SKM-1 treated with dmso at 0.1 percent for 144 hours (cell line): Measurements from ENCODE around the gene ALKBH3.

Experiments used
- DNase-seq: peaks from one replicate; lab custom pipeline; 2025; ENCODE audit not compliant: unreplicated experiment; lab: John Stamatoyannopoulos, UW

The ALKBH3 gene

DNA sequence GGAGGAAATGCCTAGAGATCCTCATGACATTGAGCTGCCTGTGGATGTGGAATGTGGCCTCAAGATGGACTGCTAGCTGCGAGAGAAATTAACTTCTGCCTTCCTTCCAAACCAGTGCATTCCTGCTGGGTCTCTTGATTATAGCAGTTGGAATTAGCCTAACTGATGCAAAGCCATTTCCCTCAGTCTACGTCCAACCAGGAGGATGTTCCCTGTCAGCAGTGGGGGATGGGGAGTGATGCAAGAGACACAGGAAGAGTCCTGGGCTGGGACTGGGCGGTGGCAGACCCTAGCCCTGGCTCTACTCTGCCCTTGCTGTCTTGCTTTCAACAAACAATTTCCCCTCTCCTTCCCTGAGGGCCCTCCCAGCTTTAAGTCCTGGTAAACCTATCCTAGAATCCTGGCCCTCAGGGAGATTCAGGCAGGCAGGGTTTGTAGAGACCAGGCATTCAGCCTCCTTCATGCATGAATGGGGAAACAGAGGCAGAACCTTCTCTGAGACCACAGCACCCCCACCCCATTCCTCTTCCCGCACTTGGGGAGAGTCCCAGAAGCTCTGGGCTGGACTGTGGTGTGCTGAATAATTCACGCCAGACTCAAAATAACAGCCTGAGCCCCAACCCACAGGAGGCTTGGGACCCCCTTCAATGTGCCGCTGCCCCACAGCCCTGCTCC lies 78.8 kb downstream of the ALKBH3 start:
- DNase-seq = no peak

DNA sequence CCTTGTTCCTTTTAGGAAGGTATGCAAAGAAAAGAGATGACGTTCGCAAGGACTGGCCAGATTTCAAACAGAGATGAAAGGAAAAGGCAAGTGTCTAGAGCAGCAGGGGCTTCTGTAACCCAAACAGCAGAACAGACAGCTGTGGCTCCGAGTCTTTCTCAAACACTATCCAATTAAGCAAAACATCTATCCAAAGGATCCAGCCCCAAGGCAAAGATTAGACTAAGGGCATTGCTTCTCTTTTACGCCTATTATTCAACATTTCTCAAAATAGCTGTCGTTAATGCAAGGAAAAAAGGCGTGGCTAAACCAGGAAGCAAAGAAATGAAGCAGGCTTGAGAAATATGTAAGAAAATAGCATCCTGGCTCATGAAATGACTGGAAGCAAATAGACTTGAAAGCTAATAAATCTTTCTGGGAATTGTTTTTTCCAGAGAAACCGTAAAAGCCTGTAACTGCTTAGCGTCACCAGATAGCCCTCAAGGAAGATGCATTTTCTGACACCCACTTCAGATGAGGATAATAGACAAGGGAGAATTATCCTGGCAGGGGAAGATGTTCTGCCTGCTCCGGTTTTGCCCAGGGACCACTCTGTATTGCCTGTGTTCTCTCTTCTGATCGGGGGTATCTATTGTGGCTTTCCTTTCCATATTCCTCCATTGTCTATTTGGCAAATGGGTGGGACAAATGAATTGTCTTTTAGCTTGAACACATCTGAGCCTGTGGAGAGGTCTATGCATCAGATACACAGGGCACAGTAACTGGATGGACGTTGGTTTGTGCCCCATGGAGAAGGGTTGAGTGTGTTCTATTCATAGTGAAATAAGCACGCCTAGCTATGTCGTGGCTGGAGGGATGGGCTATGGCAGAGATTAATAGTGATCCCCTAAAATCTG lies 82.0 kb downstream of the ALKBH3 start:
- no peak for DNase-seq

DNA sequence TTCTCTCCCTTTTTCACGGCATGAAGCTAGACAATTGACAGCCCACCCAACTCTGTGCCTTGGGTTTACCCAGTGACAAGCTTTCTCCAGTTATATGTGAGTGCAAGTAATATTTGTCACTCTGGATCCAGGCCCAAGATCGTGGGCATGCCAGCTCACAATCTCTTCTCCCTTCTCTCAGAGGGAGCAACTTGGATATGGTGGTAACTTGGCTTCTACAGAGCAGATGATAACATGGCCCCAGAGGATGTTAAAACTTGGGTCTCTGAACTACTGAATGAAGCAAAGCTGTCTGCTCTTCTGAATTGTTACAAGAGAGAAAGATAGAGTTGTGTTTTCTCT lies 82.6 kb downstream of the ALKBH3 start:
- DNase-seq = no peak

DNA sequence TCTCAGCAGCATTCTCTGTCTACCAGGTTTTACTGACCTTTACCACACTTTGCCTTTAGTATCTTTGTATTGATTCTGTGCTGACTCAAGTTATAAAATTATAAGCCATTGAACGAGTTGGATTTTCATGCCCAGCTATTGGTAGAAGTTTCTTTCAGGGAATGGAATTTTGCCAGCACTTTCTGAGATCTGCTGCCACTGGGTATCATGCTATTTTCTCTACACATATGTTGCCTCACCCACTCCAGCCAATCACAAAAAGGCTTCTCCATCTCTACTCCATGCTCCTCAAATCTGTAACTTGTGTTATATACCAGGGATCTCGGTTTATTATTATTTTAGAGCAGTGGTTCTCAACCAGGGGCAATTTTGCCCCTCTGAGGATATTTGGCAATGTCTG lies 87.0 kb downstream of the ALKBH3 start:
- no peak for DNase-seq

DNA sequence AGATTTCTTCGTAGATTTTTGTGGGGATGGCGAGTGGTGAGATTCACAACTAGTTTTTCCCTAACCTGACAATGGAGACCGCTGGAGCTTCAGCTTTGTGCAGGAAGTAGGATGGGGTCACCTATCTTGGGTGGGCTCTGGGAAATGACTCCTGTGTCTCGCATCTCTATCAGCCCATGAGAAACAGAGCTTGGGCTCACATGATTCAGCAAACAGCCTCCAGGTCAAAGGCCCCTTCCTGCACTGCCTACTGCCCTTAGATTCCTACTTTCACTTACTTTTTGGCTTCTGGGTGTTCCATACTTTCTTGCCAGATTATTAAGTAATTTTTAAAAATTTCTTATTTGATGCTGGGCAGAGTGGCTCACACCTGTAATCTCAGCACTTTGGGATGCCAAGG lies 88.1 kb downstream of the ALKBH3 start:
- no peak for DNase-seq

DNA sequence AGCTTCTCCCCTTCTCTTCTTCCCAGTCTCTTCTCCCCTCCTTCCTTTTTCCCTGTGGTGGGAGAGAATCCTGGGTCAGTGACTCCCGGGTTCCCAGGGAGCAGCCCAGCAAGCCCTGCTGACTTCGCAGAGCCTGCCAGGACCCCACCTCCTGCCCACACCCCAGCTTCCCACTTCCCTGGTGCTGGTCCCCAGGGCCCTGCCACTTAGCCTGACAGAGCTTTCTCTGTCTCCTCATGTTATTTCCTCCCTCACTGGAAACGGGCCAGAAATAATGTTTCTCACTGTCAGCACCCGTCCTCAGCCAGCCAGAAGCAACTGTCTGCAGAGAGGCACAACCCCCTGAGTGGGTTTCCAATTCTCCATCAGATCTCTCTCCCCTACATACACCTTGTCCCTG lies 88.9 kb downstream of the ALKBH3 start:
- DNase-seq = no peak
